Fibroblast of skin of abdomen (primary cell): ENCODE results near the gene TMEM218.
"Not testable (repeated sequence)": the region's sequence is repeated elsewhere in the genome, so short reads cannot be mapped to it uniquely, and the experiment has no call there.

Experiments
- DNase-seq: peaks from one replicate; pipeline ENCODE4 v3.0.0-alpha.2; 2013

The TMEM218 gene

GRCh38 chr11:125074511-125075241 lies 36.8 kb downstream of the TMEM218 start:
- no peak for DNase-seq

GRCh38 chr11:125073616-125074483 lies 37.6 kb downstream of the TMEM218 start:
- DNase-seq = no peak

GRCh38 chr11:125072961-125073590 lies 38.4 kb downstream of the TMEM218 start:
- no peak for DNase-seq

GRCh38 chr11:125072218-125072960 lies 39.0 kb downstream of the TMEM218 start:
- DNase-seq = no peak

- DNase-seq = no peak
Observed at GRCh38 chr11:125071846-125072217, 39.6 kb downstream of the TMEM218 start.

GRCh38 chr11:125071435-125071834 lies 40.0 kb downstream of the TMEM218 start:
- DNase-seq = no peak

- peak; percentile 18 for DNase-seq
Observed at GRCh38 chr11:125070699-125071254, 40.6 kb downstream of the TMEM218 start.

- no peak for DNase-seq
Observed at GRCh38 chr11:125069796-125070195, 41.6 kb downstream of the TMEM218 start.

- DNase-seq = no peak
Observed at GRCh38 chr11:125069008-125069407, 42.4 kb downstream of the TMEM218 start.

GRCh38 chr11:125068368-125068767 lies 43.1 kb downstream of the TMEM218 start:
- DNase-seq = no peak

- no peak for DNase-seq
Observed at GRCh38 chr11:125064070-125064469, 47.4 kb downstream of the TMEM218 start.

- DNase-seq = no peak
Observed at GRCh38 chr11:125063429-125064043, 47.9 kb downstream of the TMEM218 start.

- peak; percentile 47 for DNase-seq
Observed at GRCh38 chr11:125062931-125063428, 48.4 kb downstream of the TMEM218 start, which contains the start of gene SLC37A2. Gene SLC37A2, plus strand, starts transcription at chr11:125063305. Its CDS starts 63 bp downstream, at chr11:125063368.

- DNase-seq = no peak
Observed at GRCh38 chr11:125062218-125062930, 49.1 kb downstream of the TMEM218 start.

- no peak for DNase-seq
Observed at GRCh38 chr11:125061281-125061680, 50.1 kb downstream of the TMEM218 start.

- DNase-seq = no peak
Observed at GRCh38 chr11:125057693-125058016, 53.8 kb downstream of the TMEM218 start.

- no peak for DNase-seq
Observed at GRCh38 chr11:125056931-125057692, 54.3 kb downstream of the TMEM218 start.

- not testable (repeated sequence) for DNase-seq
Observed at GRCh38 chr11:125056111-125056510, 55.3 kb downstream of the TMEM218 start.

GRCh38 chr11:125055107-125055715 lies 56.2 kb downstream of the TMEM218 start:
- no peak for DNase-seq

GRCh38 chr11:125053167-125053566 lies 58.3 kb downstream of the TMEM218 start:
- no peak for DNase-seq
